Measurements from ENCODE around the gene WRNIP1. TPM values are rescaled to one million over a fixed set of nuclear protein-coding genes. Genes with fewer than 3 reads are reported as not detected.

Gene WRNIP1
- polyA plus RNA-seq, 1 experiment: 26.5 TPM

- H3K4me3 ChIP-seq (ENCODE audit: low read depth, low read length): no peak overlapping the region
- no peak for TF ChIP-seq CTCF (IDR thresholded peaks at IDR 0.05; ENCODE audit: insufficient read depth, low read depth, low read length)
- H3K27me3 ChIP-seq (ENCODE audit: control insufficient read depth, insufficient read depth, low read length): no peaks in the 10 kb centered on the region
- no peak for DNase-seq (ENCODE audit: low read depth)
- CTCF ChIA-PET: interaction anchor here (1.2 to 1.5 kb wide), 2 partner anchors 10 to 14 kb away, joined by 3 to 7 read pairs; no protein-coding TSS in a partner anchor
- POLR2A ChIA-PET: no interaction called here
- H3K36me3 ChIP-seq (ENCODE audit: control insufficient read depth, insufficient read depth, low read length): peaks cover 11% of the 10 kb centered on the region
These were observed 12.1 kb downstream of the WRNIP1 start for GRCh38 chr6:2777249-2777648.

DNA sequence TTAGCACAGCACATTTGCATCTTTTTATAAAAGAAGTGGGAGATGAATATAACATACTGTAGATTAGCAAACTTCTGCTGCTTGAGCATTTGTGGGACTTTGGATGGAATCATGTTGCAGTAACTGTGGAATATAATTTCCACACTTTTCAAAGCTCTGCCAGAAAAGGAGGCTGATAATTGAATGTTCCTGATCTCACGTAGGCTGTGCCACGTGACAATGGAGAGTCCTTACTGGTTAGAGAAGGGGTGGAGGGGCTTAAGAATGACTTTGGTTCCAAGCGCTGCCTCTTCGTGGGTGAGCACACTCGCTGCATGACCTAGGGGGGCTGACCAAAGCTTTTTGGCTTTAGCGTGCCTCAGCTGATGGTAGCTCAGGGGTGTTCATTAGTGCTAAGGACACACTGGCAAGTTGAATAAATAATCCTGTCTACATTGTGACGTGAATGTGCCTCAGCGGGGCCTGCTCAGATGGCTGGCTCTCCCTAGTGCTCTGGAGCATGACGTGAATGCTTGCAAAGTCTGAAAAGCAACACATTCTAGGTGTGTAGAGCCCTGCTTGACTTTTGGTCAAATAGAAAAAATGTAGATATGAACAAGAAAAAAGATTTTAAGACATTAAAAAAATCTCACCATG is 15.0 kb downstream of the WRNIP1 start:
- ChIA-PET POLR2A (no interaction called here), CTCF (interaction anchor here (1.4 to 2.8 kb wide), 3 partner anchors 11 to 209 kb away, joined by 4 to 9 read pairs (median 4); no protein-coding TSS in a partner anchor)
- Histone ChIP-seq H3K36me3 (ENCODE audit: control insufficient read depth, insufficient read depth, low read length) (peaks cover 19% of the 10 kb centered on the region), H3K4me3 (ENCODE audit: low read depth, low read length) (no peak overlapping the region), H3K27me3 (ENCODE audit: control insufficient read depth, insufficient read depth, low read length) (no peaks in the 10 kb centered on the region)
- no peak for TF ChIP-seq CTCF (IDR thresholded peaks at IDR 0.05; ENCODE audit: insufficient read depth, low read depth, low read length)
- no peak for DNase-seq (ENCODE audit: low read depth)

DNA sequence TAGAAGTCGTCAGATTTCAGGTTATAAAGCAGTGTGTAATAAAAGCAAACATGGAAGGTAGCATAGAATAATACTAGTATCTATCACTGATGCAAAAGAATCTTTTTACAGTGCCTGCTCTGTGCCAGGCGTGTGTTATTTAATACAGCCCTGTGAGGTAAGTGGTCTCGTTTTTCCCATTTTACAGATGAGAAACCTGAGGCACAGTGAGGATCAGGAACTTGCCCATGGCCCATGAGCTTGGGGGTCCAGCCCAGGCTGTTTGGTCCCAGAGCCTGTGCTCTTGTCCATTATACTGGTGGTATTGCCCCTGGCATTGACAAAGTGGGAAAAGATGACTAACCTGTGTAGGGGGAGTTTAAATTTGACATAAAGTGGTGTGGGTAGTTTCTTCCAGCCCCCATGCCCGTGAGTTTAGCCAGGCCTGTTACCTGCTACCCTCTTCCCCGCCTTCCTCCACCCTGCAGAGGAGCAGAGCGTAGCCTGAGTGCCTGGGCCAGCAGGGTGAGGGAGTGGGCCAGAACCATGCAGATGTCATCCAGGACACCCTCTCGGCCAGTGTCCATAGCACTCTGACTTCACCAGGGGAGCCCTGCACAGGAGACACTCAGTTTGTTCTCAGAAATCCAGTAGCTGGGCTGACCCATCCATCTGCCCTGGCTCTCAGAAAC is 16.6 kb downstream of the WRNIP1 start:
- CTCF ChIA-PET: interaction anchor here (1.1 to 1.3 kb wide), 2 partner anchors 9 to 15 kb away, joined by 3 to 5 read pairs; no protein-coding TSS in a partner anchor
- H3K4me3 ChIP-seq (ENCODE audit: low read depth, low read length): no peak overlapping the region
- DNase-seq (ENCODE audit: low read depth): no peak
- H3K36me3 ChIP-seq (ENCODE audit: control insufficient read depth, insufficient read depth, low read length): peaks cover 19% of the 10 kb centered on the region
- POLR2A ChIA-PET: no interaction called here
- TF ChIP-seq CTCF (IDR thresholded peaks at IDR 0.05; ENCODE audit: insufficient read depth, low read depth, low read length): no peak
- no peaks in the 10 kb centered on the region for H3K27me3 ChIP-seq (ENCODE audit: control insufficient read depth, insufficient read depth, low read length)

GRCh38 chr6:2782356-2782708 is 17.1 kb downstream of the WRNIP1 start:
- Histone ChIP-seq H3K27me3 (ENCODE audit: control insufficient read depth, insufficient read depth, low read length) (no peaks in the 10 kb centered on the region), H3K4me3 (ENCODE audit: low read depth, low read length) (no peak overlapping the region), H3K36me3 (ENCODE audit: control insufficient read depth, insufficient read depth, low read length) (peaks cover 19% of the 10 kb centered on the region)
- POLR2A ChIA-PET: no interaction called here
- TF ChIP-seq CTCF (IDR thresholded peaks at IDR 0.05; ENCODE audit: insufficient read depth, low read depth, low read length): no peak
- DNase-seq (ENCODE audit: low read depth): no peak
- CTCF ChIA-PET: interaction anchor here (1.1 to 1.3 kb wide), 4 partner anchors 9 to 15 kb away, joined by 3 to 8 read pairs (median 4); no protein-coding TSS in a partner anchor

DNA sequence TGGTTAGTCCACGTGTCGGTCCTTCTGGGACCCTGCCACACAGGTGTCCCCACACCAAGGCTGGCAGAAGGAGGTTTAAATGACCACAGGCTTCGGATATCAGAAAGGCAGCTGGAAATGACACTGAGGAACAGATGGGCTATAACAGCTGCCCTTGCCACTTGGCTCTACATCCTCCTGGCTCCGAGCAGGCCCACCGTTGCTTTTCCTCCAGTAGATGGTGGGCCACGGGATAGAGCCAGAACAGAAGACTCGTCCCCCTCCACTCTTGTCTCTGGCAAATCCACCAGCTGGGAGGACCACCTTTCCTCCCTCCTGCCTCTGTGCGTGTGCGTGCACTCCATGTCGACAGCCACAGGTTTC is 17.6 kb downstream of the WRNIP1 start:
- POLR2A ChIA-PET: no interaction called here
- no peak for TF ChIP-seq CTCF (IDR thresholded peaks at IDR 0.05; ENCODE audit: insufficient read depth, low read depth, low read length)
- no peaks in the 10 kb centered on the region for H3K27me3 ChIP-seq (ENCODE audit: control insufficient read depth, insufficient read depth, low read length)
- CTCF ChIA-PET: interaction anchor here (1.2 to 1.3 kb wide), 3 partner anchors 8 to 14 kb away, joined by 3 to 8 read pairs (median 5); no protein-coding TSS in a partner anchor
- H3K36me3 ChIP-seq (ENCODE audit: control insufficient read depth, insufficient read depth, low read length): peaks cover 19% of the 10 kb centered on the region
- H3K4me3 ChIP-seq (ENCODE audit: low read depth, low read length): no peak overlapping the region
- DNase-seq (ENCODE audit: low read depth): no peak
